Tibial nerve (tissue), 3 donors: ENCODE measurements around the gene PTPRD.

ENCODE experiments used
- POLR2A ChIP-seq, 2 donors: fragments of 450-650 bp; IDR thresholded peaks; one replicate each; pipeline ENCODE4 v1.6.1; 2017; ENCODE audit warnings: antibody characterized with exemption in 2 of 2, mild to moderate bottlenecking in 2 of 2, moderate library complexity in 2 of 2
- TF ChIP-seq, protein P1 (sequence below), 5 experiments: fragments of 200-600 bp in 3 of 5; fragments of 450-650 bp in 2 of 5; sonication (generic) in 3 of 5; IDR thresholded peaks; one replicate each; pipeline ENCODE4 v1.5.1; 2016 to 2019; ENCODE audit warnings: antibody characterized with exemption in 5 of 5, mild to moderate bottlenecking in 3 of 5, moderate library complexity in 2 of 5

GRCh38 chr9:10254338-10254737 is 358.5 kb downstream of the PTPRD start:
- TF ChIP-seq POLR2A (IDR thresholded peaks at IDR 0.05), result no peak
- TF ChIP-seq, protein P1, sequence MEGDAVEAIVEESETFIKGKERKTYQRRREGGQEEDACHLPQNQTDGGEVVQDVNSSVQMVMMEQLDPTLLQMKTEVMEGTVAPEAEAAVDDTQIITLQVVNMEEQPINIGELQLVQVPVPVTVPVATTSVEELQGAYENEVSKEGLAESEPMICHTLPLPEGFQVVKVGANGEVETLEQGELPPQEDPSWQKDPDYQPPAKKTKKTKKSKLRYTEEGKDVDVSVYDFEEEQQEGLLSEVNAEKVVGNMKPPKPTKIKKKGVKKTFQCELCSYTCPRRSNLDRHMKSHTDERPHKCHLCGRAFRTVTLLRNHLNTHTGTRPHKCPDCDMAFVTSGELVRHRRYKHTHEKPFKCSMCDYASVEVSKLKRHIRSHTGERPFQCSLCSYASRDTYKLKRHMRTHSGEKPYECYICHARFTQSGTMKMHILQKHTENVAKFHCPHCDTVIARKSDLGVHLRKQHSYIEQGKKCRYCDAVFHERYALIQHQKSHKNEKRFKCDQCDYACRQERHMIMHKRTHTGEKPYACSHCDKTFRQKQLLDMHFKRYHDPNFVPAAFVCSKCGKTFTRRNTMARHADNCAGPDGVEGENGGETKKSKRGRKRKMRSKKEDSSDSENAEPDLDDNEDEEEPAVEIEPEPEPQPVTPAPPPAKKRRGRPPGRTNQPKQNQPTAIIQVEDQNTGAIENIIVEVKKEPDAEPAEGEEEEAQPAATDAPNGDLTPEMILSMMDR (IDR thresholded peaks at IDR 0.05), result no peak
